A673 (cell line): Measurements from ENCODE around the gene COL16A1.

Source experiments
- CTCF ChIP-seq: fragments of 300-800, 200-600 bp; sonication (generic); conservative IDR thresholded peaks from 2 replicates; pipeline ENCODE4 v1.5.1; 2017; ENCODE audit warnings: low read depth, mild to moderate bottlenecking, antibody characterized with exemption, low read length, moderate library complexity, mixed read lengths
- EZH2 ChIP-seq: fragments of 200-600 bp; sonication (generic); IDR thresholded peaks from 2 replicates; pipeline ENCODE4 v1.6.1; 2017; ENCODE audit warnings: borderline replicate concordance, low read depth, mild to moderate bottlenecking, mixed read lengths, antibody characterized with exemption, low read length; ENCODE audit not compliant: poor library complexity, severe bottlenecking

GRCh38 chr1:31658721-31659120 lies 45.1 kb downstream of the COL16A1 start:
- TF ChIP-seq CTCF (no peak), EZH2 (no peak)
